ENCODE data around the gene PLAC8. TPM values are rescaled to one million over a fixed set of nuclear protein-coding genes. Genes with fewer than 3 reads are reported as not detected.

Gene PLAC8
- total and polyA plus RNA-seq, 2 of the 4 experiments (the other 2 are of a cell fraction), result not detected

GRCh38 chr4:83149865-83150652, 35.5 kb upstream of the PLAC8 start:
- in situ Hi-C loops (cut with MboI; ENCODE audit: low sequenced_read_pairs) (no loop called here), intact Hi-C loops (cut with micrococcal nuclease) (no loop called here), dilution Hi-C loops (cut with HindIII; ENCODE audit: low sequenced_read_pairs, unreplicated experiment) (no loop called here)
- no peak overlapping the region for H3K9ac ChIP-seq (ENCODE audit: low read depth, low read length)
- H3K4me3 ChIP-seq (ENCODE audit: insufficient read depth, low read depth, low read length), result no peak overlapping the region
- H4K20me1 ChIP-seq (ENCODE audit: insufficient read depth, low read length), result no peaks in the 10 kb centered on the region
- H2AK9ac ChIP-seq (replicated peaks; ENCODE audit: low read depth, low read length, poor library complexity), result no peak overlapping the region
- no peaks in the 10 kb centered on the region for H3K4me1 ChIP-seq (ENCODE audit: control insufficient read depth, insufficient read depth, low read length)
- no peaks in the 10 kb centered on the region for H3K9me3 ChIP-seq (ENCODE audit: control insufficient read depth, insufficient read depth, low read length)
- no peak overlapping the region for H3K27ac ChIP-seq (ENCODE audit: insufficient read depth, low read length)
- BruUV-seq (replicated peaks), result no TSS peak
- H3K9me1 ChIP-seq (ENCODE audit: insufficient read depth, low read length), result no peaks in the 10 kb centered on the region
- no peak overlapping the region for H2AK5ac ChIP-seq (ENCODE audit: low read depth, low read length)
- H4K5ac ChIP-seq (ENCODE audit: low read depth, low read length), result no peak overlapping the region
- TF ChIP-seq CHD1 (IDR thresholded peaks at IDR 0.05; ENCODE audit: low read depth, low read length) (no peak), RFX5 (IDR thresholded peaks at IDR 0.05; ENCODE audit: low read depth, low read length) (no peak), POLR2A (IDR thresholded peaks at IDR 0.05; ENCODE audit: low read depth, low read length) (no peak), SMC3 (IDR thresholded peaks at IDR 0.05; ENCODE audit: low read depth, low read length) (no peak), MAZ (IDR thresholded peaks at IDR 0.05; ENCODE audit: borderline replicate concordance, low read depth, low read length) (no peak), ELK1 (IDR thresholded peaks at IDR 0.05; ENCODE audit: borderline replicate concordance, low read depth, low read length) (no peak), FOS (IDR thresholded peaks at IDR 0.05; ENCODE audit: low read depth, low read length) (no peak), MAFK (IDR thresholded peaks at IDR 0.05; ENCODE audit: low read depth, low read length) (no peak), CEBPB (IDR thresholded peaks at IDR 0.05; ENCODE audit: low read depth, low read length) (no peak), CTCF (conservative IDR thresholded peaks at IDR 0.05; ENCODE audit: low read depth, low read length) (no peak), BHLHE40 (IDR thresholded peaks at IDR 0.05; ENCODE audit: low read depth, low read length) (no peak), RAD21 (IDR thresholded peaks at IDR 0.05; ENCODE audit: low read length) (no peak), NFE2L2 (IDR thresholded peaks at IDR 0.05; ENCODE audit: low read depth, low read length) (no peak)
- H3K18ac ChIP-seq (ENCODE audit: low read depth, low read length), result no peak overlapping the region
- H2BK20ac ChIP-seq (ENCODE audit: low read depth, low read length), result no peak overlapping the region
- WGBS, 2 experiments (ENCODE audit: extremely low coverage in 2 of 2, insufficient read length in 1 of 2), result no CpG with 5 or more reads among the region's 11 CpGs
- no peak overlapping the region for H4K91ac ChIP-seq (ENCODE audit: insufficient read depth, low read depth, low read length)
- no peak overlapping the region for H3K56ac ChIP-seq (ENCODE audit: extremely low read depth, insufficient read depth, low read length)
- CTCF ChIA-PET, result interaction anchor here (1.1 kb wide), 1 partner anchor 35 kb away, joined by 3 read pairs; no protein-coding TSS in a partner anchor
- H2BK120ac ChIP-seq (ENCODE audit: low read depth, low read length), result no peak overlapping the region
- H2AFZ ChIP-seq (replicated peaks; ENCODE audit: low read length, poor library complexity), result no peak overlapping the region
- no peak overlapping the region for H4K8ac ChIP-seq (ENCODE audit: low read depth in 2 of 2, low read length in 2 of 2)
- no peak overlapping the region for H3K23ac ChIP-seq (ENCODE audit: low read depth, low read length)
- no peak for ATAC-seq (ENCODE audit: low read depth)
- H3K4me2 ChIP-seq (ENCODE audit: low read depth, low read length), result no peak overlapping the region
- H2BK15ac ChIP-seq (ENCODE audit: low read depth, low read length), result no peak overlapping the region
- H3K27me3 ChIP-seq (ENCODE audit: control insufficient read depth, insufficient read depth, low read length), result peaks cover 1% of the 10 kb centered on the region; the same call in 1 of the 2 replicates
- no peaks in the 10 kb centered on the region for H3K36me3 ChIP-seq (ENCODE audit: control insufficient read depth, insufficient read depth, low read length)
- H3K14ac ChIP-seq (replicated peaks; ENCODE audit: low read depth, low read length), result no peak overlapping the region
- POLR2A ChIA-PET (ENCODE audit: unreplicated experiment), result no interaction called here
- DNase-seq, result no peak
- H2BK5ac ChIP-seq (ENCODE audit: low read depth, low read length, poor library complexity, severe bottlenecking), result no peak overlapping the region
- no peak overlapping the region for H3K4ac ChIP-seq (ENCODE audit: low read depth, low read length)
- H3K79me1 ChIP-seq (ENCODE audit: low read depth in 1 of 2, low read length in 2 of 2), result no peaks in the 10 kb centered on the region

All from IMR-90 (cell line).